NCI-H1092 treated with DMSO at 0.1 percent for 48 hours (cell line): ENCODE results near the gene KCNJ15.
"Not testable (repeated sequence)": the region's sequence is repeated elsewhere in the genome, so short reads cannot be mapped to it uniquely, and the experiment has no call there.

Experiments used
- DNase-seq: peaks from one replicate; lab custom pipeline; 2025; lab: John Stamatoyannopoulos, UW

The KCNJ15 gene

DNA sequence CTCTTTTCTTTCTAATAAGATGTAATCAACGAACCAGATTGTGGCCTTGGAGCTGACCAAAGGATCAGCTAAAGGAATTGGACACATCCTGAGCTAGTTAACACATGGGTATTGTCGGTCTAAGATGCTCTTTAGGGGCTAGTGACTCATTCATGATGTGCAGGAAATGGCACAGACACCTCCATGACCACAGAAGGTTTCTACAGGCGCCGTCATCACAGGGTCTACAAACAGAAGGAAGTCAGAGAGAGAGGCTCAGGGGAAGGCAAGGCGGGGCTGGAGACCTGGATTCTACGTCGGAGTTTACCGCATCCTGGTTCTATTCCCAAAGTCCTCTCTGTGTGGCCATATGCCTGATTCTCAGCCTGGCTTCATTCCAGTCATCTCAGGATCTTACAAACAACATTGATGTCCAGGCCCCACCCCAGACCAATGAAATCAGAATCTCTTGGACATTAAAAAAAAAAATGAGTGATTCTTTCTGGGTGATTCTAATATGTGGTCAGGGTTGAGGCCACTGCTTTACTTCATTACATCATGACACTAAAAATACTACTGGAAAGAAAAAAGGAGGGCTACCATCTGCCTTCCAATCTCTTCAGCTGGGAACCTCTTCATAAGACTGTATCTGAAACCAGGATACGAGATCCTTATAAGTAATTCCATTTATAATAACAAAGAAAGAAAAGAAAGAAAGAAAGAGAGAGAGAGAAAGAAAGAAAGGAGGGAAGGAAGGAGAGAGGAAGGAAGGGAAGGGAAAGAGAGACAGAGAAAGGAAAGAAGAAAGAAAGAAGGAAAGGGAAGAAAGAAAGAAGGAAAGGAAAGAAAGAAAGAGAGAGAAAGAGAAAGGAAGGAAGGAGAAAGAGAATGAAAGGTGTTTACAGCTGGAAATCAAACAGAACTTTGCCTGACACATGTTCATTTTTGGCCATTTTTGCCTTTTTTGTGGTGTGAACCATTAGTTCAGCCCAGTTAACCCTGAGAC, 11.6 kb upstream of the KCNJ15 start:
- DNase-seq: no peak

DNA sequence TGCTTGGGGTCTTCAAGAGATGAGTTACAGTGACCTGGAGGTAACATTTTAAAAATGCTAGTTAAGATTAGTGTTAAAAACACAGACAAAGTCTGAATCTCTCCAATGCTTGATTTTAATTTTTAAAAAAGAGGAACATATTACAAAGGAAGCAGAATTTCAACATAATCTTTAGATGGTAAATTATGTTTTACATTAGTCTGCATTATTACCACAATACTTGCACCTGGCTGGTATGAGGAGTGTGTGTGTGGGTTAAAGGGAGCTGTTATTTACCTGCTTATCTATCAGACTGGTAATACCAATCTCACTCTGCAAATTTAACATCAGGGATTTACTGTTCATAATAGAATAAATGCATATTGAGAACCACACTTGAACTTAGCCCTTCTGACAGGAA, 10.3 kb upstream of the KCNJ15 start:
- DNase-seq: no peak

DNA sequence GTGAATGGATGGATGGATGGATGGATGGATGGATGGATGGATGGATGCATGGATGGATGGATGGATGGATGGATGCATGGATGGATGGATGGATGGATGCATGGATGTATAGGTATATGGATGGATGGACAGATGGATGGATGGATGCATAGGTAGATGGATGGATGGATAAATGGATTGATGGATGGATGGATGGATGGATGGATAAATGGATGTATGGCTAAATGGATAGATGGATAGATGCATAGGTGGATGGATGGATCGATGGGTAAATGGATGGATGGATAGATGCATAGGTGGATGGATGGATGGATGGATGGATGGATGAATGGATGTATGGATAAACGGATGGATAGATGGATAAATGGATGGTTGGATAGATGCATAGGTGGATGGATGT, 9.7 kb upstream of the KCNJ15 start:
- DNase-seq: not testable (repeated sequence)

DNA sequence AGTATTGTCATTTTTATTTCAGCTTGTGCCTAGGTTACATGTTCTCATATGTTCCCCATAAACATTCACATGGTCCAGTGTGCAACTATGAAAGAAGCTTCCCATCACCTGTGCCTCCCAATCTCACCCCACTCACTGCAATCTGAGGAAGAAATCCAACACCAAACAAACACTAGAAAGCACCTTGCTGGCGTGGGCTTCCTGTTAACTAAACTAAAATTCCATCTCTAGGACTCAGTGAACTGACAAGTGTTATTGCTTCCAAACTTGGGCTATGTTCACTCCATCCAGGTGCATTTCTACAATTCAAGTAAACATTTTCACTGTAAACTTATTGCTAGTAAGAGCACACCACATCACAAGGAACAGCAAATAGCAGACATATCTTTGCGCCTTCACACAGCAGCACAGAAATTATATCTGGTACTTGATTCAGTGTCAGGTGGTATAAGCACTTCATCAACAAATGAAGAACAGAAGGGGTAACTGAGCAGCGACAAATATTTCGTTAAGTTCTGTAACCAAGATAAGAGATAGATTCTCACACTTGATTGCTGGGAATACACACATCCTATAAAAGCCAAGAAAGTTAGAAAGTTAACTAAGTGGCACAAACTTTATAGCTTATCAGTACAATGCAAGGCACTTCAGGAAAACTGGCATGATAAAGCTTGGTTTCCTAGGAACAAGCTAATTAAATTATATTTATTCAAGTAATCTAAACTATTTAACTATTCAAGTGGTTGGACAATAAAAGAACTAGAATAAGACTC, 8.9 kb upstream of the KCNJ15 start:
- no peak for DNase-seq

DNA sequence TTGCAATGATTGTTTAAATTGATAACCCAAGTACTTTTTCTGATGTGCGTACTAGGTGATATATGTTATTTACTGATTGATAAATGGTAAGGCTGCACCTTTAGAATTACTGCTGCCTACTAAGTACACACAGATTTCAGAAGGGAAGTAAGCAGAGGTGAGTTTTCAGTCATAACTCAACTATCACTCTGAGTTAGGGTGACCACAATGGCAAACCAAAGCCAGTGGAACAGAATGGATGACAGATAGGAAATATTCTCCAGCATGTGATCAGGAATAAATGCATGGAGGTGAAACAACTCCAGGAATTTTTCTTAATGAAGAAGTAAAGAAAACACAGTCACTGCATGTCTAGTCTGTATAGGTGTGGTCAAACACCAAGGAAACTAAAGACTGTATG, 7.5 kb upstream of the KCNJ15 start:
- DNase-seq: no peak

DNA sequence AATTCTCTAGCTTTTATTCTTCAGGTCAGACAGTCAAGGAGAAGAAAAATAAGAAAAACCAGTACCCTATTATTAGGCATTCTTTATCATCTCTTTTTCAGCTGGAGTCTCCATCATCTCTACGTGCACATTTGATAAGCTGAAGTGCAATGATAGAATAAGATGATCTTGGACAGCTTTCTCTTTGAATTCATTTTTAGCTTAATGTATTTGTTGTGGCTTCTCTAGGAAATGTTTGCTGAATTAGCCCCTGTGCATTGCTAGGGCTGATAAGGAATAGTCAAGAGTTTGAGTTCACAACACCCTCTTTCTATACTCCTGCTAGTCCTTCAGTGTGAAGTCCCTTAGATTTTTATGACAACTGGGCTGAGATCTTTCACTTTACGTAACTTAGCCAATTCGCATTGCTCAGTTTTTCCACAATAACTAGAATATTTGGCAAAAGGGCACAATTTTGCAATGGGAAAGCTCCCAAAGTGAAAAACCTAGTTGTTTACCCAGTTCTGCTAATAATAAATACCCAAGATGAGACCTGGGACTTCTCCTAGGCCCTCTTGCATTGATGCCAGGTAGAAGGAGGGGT, 7.0 kb upstream of the KCNJ15 start:
- DNase-seq: no peak

DNA sequence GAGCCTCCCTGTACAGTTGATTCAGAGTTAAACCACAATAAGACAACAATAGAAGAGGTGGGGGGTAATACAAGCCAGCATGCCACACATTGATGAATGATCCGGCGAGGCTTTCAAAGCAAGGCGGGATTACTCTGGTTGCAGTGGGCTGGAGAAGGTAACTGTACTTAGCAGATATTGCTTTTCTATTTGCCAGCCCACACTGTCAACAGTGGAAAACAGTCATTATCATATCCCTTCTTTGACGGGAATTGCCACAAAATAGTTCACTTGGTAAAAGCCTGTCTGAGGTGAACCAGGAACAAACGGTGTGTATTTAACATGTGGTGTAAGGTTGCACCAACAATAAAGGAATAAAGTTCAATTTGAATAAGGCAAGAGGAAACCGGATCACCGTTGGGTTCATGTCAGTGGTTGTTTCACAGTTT, 5.8 kb upstream of the KCNJ15 start:
- DNase-seq: no peak

DNA sequence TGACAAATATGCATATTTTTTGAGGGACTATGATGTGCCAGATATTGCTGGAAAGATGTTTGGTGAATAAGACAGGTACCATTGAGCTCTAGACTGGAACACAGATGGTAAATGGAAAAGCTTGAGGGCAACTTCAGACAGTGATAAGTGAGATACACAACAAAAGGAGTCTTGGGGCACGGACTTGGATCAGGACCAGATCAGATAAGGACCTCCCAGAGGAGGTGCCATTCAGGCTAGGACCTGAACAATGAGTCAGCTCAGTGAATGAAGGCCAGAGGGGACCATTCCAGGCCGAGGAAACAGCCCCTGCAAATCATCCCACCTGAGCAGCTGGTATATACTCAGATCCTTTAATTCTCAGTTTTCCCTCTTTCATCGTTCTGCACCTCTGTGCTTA, 1.8 kb upstream of the KCNJ15 start:
- DNase-seq: no peak

DNA sequence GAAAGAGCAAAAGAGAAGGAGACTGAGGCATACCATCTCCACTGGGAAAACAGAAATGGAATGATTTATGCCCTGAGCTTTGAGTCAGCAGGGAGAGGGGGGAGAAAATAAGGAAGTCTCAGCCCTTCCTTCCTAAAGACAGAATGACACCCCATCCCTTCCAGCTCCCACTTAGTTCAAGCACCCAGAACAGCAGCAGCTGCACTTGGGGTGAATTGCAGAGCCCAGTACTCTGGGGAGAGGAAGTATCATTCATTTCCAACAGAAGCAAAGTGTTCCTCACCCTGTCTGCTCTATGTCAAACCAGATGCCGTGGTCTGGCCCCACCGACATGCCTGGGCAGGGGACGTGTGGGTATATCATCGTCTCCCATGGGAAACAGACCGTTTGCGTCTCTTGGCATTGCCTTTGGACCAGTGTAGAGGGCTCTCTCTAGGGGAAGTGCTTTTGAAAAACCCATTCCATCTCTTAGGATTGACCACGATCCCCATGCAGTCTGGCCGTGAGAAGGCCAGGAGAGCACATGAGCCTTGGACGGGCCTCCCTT, 1.1 kb upstream of the KCNJ15 start:
- DNase-seq: no peak

DNA sequence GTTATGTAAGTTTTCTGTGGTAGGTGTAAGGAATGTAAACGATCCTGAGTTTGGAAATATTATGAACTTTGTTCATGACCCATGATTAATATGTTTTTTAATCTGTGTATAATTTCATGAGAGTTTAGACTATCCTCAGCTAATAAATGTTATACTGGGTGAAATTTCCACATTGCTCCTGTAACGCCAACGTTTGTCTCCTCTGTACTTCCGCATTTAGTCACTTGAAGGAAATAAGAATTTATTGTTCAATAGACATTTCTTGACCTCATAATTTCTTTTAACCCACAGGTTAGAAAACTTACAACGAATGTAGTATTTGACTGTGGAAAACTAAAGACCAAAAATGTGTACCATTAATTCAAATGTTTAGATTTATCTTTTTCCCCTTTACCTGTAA, 876 bp downstream of the KCNJ15 start:
- no peak for DNase-seq

DNA sequence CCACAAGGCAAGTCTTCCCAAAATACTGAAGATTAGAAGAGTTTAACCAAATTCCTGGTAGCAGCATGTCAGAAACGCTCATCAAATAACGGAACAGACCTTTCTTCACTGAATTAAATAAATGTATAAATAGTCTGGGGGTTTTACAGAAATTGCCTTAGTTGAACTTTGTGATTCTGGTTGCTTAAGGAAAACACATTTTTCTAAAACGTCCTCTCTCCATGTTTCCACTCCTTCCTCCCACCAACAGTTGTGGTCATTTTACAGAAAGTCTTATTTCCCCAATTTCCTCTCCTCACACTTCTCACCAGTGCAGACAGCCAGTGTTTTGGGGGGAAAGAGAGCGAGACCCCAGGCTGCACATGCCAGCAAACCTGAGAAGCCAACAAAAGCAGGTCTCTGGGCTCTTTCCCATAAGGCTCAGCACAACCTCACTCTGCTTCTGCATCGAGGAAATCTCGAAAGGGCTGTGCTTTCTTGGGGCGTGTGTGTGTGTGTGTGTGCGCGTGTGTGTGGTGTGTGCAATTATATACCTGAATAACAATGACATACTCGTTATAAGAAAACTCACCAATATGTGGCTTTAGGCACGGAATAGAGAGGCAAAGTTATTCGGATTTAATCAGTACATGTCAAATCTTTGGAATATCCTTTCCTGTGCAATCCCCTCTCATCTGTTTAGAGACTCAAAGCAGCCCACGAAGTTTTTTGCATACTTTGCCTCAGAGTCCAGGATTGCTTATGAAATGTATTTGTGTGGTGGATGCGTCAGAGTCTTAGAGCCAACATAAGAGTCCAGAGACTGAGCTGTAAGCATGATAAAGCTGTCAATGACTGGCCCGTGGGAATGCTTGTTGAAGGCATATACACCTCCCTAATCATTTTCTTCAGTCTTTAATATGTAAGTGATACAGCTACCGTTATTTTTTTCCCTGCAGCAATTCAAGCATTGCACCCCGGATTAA, 2.0 kb downstream of the KCNJ15 start:
- no peak for DNase-seq

DNA sequence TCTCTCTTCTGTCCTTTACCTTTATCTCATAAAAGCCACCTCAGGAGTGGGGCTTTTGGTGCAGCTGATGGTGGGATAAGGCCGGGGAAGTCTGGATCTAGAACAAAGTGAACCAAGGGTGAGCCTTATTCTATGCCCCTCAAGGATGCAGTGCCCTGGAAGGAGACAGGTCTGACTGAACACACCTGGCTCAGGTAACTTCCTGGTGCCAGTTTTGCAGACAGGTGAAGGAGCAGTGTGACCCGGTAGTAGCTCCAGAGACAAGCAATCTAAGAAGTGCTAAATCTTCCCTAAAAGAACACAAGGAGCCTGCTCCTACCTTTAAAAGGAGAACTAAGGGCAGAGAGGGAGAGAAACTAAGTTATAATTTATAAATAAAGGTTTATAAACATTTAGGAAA, 2.9 kb downstream of the KCNJ15 start:
- no peak for DNase-seq

DNA sequence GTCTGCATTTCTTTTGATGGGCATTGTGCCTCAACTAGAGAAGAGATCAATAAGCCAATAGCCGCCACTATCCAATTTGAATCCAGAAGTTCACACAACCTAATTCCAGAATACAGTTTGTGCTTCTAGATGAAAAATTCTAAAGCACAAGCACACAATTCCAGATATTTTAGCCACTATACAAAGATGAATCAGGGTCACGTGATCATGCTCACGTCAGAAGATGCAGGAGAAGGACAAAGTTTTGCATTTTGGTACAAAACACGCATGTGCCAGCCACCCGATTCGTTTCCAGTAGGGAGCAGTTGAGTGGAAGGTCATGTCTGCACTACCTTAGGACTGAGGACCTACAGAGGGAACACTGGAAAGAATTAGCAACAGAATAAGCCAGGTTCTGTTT, 3.6 kb downstream of the KCNJ15 start:
- no peak for DNase-seq

DNA sequence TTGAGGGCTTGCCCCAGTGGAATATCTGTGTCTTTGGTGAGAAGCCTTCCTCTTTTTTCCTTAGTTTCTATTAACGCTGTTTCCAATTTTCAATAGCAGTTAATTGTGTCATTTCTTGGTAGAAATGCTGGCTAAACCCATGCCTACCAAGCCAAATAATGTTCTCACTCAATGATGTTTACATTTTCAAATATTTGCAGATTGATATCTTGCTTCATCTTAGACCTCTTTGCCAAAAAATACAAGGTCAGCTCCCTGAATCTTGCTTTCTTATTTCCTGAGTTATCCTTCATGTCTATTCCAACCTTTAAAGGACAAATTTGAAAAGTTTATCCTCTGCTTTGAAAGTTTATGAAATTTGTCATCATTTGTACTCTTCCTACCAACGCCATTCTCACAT, 5.1 kb downstream of the KCNJ15 start:
- no peak for DNase-seq

DNA sequence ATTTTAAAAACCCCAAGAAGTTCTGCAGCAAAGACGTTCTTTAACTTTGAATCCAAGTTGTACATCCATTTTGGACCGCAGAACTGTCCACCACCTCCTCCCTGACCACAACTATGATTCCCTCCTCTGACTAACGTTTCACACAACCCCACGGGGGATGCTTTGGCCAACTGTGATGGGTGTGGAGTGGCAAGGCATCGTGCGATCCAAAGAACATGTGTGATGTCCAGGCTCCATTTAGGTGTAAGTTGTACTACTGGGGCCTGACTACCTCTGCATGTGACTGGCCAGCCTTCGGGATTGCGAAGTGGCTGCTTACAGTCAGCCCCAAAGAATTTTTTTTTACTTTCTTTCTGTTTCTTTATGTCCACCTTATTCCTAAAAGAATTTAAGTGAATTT, 6.7 kb downstream of the KCNJ15 start:
- DNase-seq: no peak

DNA sequence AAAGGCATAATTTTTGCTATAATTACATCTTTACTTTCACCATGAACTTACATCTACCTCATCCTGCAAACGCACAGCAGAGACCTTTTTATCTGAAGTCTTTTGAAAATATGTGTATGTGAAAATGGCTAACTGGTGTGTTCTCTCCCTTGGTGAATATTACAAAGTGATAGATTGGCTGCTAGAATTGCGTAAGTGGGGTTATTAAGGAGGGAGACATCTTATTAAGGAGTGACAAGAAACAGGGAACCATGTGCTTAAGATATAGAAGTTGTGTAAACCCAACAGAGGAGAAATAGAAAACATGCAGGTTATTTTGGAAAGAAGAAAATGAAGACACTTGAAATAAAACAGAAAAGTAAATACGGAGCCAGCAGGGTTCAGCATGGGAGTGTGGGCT, 7.8 kb downstream of the KCNJ15 start:
- DNase-seq: no peak

DNA sequence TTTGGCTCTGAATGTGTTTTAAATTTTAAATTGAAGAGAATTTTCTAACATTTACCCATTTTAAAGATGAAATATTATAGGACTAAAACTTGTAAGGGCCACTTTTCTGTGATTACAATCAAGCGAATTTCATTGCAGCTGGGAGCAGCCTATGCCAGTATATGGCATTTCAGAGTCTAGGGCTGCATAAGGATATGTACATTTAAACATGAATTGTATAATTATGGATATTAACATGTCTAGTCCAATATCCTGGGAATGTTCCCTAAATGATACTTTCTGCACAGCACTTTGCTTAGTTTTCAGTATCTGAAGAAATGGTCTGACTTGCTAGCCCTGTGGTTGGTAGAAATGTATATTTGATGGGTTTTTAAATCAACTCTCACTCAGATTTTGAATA, 8.4 kb downstream of the KCNJ15 start:
- no peak for DNase-seq

DNA sequence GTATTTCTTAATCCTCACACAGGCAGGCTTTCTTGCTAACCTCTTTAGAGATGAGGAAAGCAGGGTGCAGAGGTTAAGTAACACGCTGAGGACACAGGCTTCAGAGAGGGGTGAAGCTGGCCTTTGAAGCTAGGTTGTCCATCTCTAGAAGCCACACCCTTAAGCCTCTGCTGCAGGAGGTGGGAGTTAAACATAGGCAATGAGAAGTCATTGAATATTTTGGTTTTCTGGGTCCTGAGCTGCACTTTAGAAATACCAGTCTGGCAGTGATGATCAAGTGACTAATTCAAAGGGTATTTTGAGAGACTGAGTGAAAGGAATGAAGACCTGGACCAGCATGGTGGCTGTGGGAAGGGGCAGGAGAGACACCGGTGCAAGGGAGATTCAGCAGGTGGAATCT, 9.9 kb downstream of the KCNJ15 start:
- DNase-seq: no peak

DNA sequence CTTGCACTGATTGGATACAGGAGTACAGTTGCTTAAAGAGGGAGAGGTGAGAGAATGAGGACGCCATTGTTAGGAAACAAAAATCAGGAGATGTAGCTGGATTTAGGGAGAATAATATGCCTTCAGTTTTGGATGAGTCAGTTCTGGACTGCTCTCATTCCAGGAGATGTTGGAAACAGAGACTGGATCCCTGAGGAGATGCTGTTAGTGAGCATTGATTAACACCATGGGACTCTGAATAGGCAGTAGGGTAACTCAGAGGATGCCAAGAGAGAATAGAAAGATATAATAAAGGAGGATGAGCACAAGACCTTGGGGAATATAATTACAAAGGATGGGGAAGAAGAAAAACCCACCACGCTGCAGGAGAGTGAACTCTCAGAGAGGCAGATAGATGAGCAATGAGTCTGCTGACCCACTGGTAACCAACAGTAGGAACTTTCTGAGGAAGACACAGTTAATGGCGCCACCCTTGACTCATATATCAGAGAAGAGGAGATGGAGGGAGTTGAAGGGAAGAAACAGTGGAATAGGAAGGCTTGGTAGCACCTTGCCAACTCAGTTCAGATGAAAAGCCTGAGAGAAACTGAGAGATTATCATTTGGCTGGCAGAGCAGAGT, 10.5 kb downstream of the KCNJ15 start:
- DNase-seq: no peak

DNA sequence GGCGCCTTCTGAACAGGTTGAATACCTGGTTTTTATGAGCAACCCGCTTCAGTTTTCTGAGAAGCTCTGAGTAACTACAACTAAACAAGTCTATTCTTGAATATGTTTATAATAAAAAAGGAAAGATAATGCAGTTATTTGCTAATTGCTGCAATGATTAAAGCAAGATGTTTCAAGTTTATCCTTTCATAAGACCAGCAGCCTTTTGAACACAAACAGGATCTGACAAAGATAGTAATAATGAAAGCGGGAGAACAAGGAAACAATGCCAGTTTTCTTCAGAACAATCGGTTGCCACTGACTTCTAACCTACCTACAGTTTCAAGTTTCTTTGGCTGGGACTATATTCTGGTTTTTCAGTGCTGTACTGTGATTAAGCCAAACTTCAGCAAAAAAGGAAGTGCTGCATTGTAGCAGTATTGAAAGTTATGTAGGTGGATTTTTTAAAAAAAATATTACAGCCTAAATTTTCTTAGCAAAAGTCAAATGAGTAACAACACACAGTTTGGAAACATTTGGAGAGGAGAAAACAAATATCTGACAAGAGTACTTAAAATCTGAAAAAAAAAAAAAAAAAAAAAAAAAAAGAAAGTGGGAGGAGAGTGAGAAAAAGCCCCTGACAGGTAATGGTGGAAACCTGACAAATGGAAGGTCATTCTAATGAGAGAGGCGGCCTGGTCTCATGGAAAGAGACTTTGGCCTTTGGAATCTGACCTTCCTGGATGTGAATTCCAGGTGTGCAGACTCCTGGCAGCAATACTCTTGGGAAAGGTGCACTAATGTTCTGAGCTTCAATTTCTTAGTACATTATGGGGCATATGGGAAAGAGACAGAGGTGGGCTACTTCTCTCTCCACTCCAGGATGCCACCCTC, 11.4 kb downstream of the KCNJ15 start:
- no peak for DNase-seq
